ENCODE results near the gene PRIM1. TPM values are rescaled to one million over a fixed set of nuclear protein-coding genes. Genes with fewer than 3 reads are reported as not detected.
A peak's percentile ranks its signal among the peaks of the same experiment; 100 is the strongest.

PRIM1 gene
- total and polyA plus RNA-seq, 2 of the 4 experiments (the other 2 are of a cell fraction): 8.6 to 12.0 TPM

GRCh38 chr12:56723352-56723751, 28.8 kb downstream of the PRIM1 start:
- peak overlapping the region; percentile 96 for H3K9ac ChIP-seq (ENCODE audit: low read depth, low read length)
- dilution Hi-C loops (cut with HindIII; ENCODE audit: low sequenced_read_pairs, unreplicated experiment): no loop called here
- no peak overlapping the region for H2AK5ac ChIP-seq (ENCODE audit: low read depth, low read length)
- no peak overlapping the region for H4K8ac ChIP-seq (ENCODE audit: low read depth in 2 of 2, low read length in 2 of 2)
- H3K4me1 ChIP-seq (ENCODE audit: control insufficient read depth, insufficient read depth, low read length): peaks cover 5% of the 10 kb centered on the region
- no peak overlapping the region for H2BK15ac ChIP-seq (ENCODE audit: low read depth, low read length)
- POLR2A ChIA-PET (ENCODE audit: unreplicated experiment): no interaction called here
- peak overlapping the region; percentile 99; the same call in 1 of the 2 replicates for H3K14ac ChIP-seq (replicated peaks; ENCODE audit: low read depth, low read length)
- H4K91ac ChIP-seq (ENCODE audit: insufficient read depth, low read depth, low read length): no peak overlapping the region
- BruUV-seq (replicated peaks): no TSS peak
- H3K18ac ChIP-seq (ENCODE audit: low read depth, low read length): no peak overlapping the region
- ATAC-seq (ENCODE audit: low read depth): no peak
- H3K9me1 ChIP-seq (ENCODE audit: insufficient read depth, low read length): peaks cover 27% of the 10 kb centered on the region
- H2AK9ac ChIP-seq (replicated peaks; ENCODE audit: low read depth, low read length, poor library complexity): no peak overlapping the region
- peak overlapping the region; percentile 80 for H3K4me3 ChIP-seq (ENCODE audit: insufficient read depth, low read depth, low read length)
- H4K5ac ChIP-seq (ENCODE audit: low read depth, low read length): no peak overlapping the region
- peak overlapping the region; percentile 95 for H3K4me2 ChIP-seq (ENCODE audit: low read depth, low read length)
- peak overlapping the region; percentile 73; the same call in 1 of the 2 replicates for H3K27ac ChIP-seq (ENCODE audit: insufficient read depth, low read length)
- peak overlapping the region; percentile 76 for H3K23ac ChIP-seq (ENCODE audit: low read depth, low read length)
- no peak overlapping the region for H2AFZ ChIP-seq (replicated peaks; ENCODE audit: low read length, poor library complexity)
- H2BK120ac ChIP-seq (ENCODE audit: low read depth, low read length): no peak overlapping the region
- H2BK20ac ChIP-seq (ENCODE audit: low read depth, low read length): no peak overlapping the region
- peak overlapping the region; percentile 83 for H2BK5ac ChIP-seq (ENCODE audit: low read depth, low read length, poor library complexity, severe bottlenecking)
- CTCF ChIA-PET: interaction anchor here (0.6 kb wide), 1 partner anchor 870 kb away, joined by 3 read pairs; no protein-coding TSS in a partner anchor
- DNase-seq: no peak
- H3K56ac ChIP-seq (ENCODE audit: extremely low read depth, insufficient read depth, low read length): peak overlapping the region; percentile 98; the same call in 1 of the 2 replicates
- no peak overlapping the region for H3K4ac ChIP-seq (ENCODE audit: low read depth, low read length)
- H3K27me3 ChIP-seq (ENCODE audit: control insufficient read depth, insufficient read depth, low read length): no peaks in the 10 kb centered on the region
- in situ Hi-C loops (cut with MboI; ENCODE audit: low sequenced_read_pairs): no loop called here
- TF ChIP-seq SMC3 (IDR thresholded peaks at IDR 0.05; ENCODE audit: low read depth, low read length) (no peak), FOS (IDR thresholded peaks at IDR 0.05; ENCODE audit: low read depth, low read length) (no peak), NFE2L2 (IDR thresholded peaks at IDR 0.05; ENCODE audit: low read depth, low read length) (no peak), MXI1 (IDR thresholded peaks at IDR 0.05; ENCODE audit: borderline replicate concordance, low read depth, low read length) (no peak), BHLHE40 (IDR thresholded peaks at IDR 0.05; ENCODE audit: low read depth, low read length) (no peak), CHD1 (IDR thresholded peaks at IDR 0.05; ENCODE audit: low read depth, low read length) (no peak)
- TF ChIP-seq, protein P1, sequence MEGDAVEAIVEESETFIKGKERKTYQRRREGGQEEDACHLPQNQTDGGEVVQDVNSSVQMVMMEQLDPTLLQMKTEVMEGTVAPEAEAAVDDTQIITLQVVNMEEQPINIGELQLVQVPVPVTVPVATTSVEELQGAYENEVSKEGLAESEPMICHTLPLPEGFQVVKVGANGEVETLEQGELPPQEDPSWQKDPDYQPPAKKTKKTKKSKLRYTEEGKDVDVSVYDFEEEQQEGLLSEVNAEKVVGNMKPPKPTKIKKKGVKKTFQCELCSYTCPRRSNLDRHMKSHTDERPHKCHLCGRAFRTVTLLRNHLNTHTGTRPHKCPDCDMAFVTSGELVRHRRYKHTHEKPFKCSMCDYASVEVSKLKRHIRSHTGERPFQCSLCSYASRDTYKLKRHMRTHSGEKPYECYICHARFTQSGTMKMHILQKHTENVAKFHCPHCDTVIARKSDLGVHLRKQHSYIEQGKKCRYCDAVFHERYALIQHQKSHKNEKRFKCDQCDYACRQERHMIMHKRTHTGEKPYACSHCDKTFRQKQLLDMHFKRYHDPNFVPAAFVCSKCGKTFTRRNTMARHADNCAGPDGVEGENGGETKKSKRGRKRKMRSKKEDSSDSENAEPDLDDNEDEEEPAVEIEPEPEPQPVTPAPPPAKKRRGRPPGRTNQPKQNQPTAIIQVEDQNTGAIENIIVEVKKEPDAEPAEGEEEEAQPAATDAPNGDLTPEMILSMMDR (conservative IDR thresholded peaks at IDR 0.05; ENCODE audit: low read depth, low read length): no peak
- H3K9me3 ChIP-seq (ENCODE audit: control insufficient read depth, insufficient read depth, low read length): no peaks in the 10 kb centered on the region
- H4K20me1 ChIP-seq (ENCODE audit: insufficient read depth, low read length): peaks cover 58% of the 10 kb centered on the region
- no CpG with 5 or more reads among the region's 3 CpGs for WGBS, 2 experiments (ENCODE audit: extremely low coverage in 2 of 2, insufficient read length in 1 of 2)
- H3K36me3 ChIP-seq (ENCODE audit: control insufficient read depth, insufficient read depth, low read length): peaks cover 33% of the 10 kb centered on the region
- H3K79me1 ChIP-seq (ENCODE audit: low read depth in 1 of 2, low read length in 2 of 2): peaks cover 0 to 51% of the 10 kb centered on the region in 2 experiments
- intact Hi-C loops (cut with micrococcal nuclease): no loop called here

All from IMR-90 (cell line).